ENCODE measurements around the gene DNAJC1.

Gene DNAJC1

DNA sequence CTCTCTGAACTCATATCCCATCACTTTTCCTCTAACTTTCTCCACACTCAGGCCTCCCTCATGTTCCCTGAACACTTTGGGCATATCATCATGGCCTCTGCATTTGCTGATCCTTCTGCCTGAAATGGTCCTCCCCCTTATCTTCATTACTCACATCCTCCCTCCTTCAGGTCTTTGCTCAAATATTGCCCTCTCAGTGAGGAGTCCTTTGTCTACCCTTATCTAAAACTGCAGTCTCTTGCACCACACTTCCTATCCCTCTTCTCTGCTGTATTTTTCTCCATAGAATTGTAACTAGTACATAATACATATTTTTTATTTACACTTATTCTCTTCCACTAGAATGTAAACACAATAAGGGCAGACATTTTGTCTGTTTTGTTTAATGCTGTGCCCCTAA lies 41.7 kb downstream of the DNAJC1 start:
- no peaks in the 10 kb centered on the region for H3K9me3 ChIP-seq (ENCODE audit: control insufficient read depth, low read length)
- no peaks in the 10 kb centered on the region for H3K4me1 ChIP-seq (ENCODE audit: control insufficient read depth, insufficient read depth, low read length)
- no peaks in the 10 kb centered on the region for H3K36me3 ChIP-seq (ENCODE audit: control insufficient read depth, insufficient read depth, low read length)
- H3K27me3 ChIP-seq (ENCODE audit: control insufficient read depth, insufficient read depth, low read length, poor library complexity, severe bottlenecking), result no peaks in the 10 kb centered on the region
- H3K4me3 ChIP-seq (ENCODE audit: insufficient read depth, low read depth, low read length), result no peak overlapping the region
- H3K27ac ChIP-seq (ENCODE audit: insufficient read depth, low read depth, low read length, poor library complexity, severe bottlenecking), result no peak overlapping the region

DNA sequence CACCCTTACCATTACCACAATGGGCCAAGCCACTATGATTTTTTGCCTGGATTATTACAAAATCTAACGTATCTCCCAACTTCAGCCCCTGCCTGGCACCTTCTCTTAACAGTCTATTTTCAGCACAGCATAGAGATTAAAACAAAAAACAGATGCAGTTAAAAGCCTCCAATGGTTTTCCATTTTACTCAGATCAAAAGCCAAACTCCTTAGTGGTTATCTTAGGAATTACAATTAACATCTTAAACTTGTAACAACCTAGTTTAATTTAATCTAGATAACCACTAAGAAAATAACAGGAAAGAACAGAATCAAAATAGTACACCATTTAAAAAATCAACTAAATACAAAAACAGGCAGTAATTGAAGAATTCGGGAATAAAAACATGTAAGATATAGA lies 43.5 kb downstream of the DNAJC1 start:
- Histone ChIP-seq H3K9me3 (ENCODE audit: control insufficient read depth, low read length) (no peaks in the 10 kb centered on the region), H3K36me3 (ENCODE audit: control insufficient read depth, insufficient read depth, low read length) (no peaks in the 10 kb centered on the region), H3K27me3 (ENCODE audit: control insufficient read depth, insufficient read depth, low read length, poor library complexity, severe bottlenecking) (no peaks in the 10 kb centered on the region), H3K4me1 (ENCODE audit: control insufficient read depth, insufficient read depth, low read length) (no peaks in the 10 kb centered on the region), H3K4me3 (ENCODE audit: insufficient read depth, low read depth, low read length) (no peak overlapping the region), H3K27ac (ENCODE audit: insufficient read depth, low read depth, low read length, poor library complexity, severe bottlenecking) (no peak overlapping the region)
- 92 to 100% methylated on average over 2 of the region's 2 CpGs for WGBS, 2 experiments

DNA sequence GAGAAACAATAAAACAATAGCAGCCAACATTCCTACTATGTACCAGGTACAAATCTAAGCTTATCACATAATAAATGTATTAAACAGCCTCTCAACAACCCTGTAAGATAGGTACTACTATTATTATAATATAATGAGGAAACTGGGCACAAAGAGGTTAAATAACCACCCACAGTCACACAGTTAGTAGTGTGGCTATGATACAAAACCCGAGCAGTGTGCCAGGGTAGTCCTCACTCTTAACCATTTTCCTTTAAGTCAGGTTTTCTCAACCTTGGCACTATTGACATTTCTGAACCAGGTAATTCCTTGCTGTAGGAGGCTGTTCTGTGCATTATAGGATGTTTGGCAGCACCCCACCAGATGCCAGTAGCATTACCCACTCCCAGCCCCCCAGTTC lies 48.8 kb downstream of the DNAJC1 start:
- Histone ChIP-seq H3K4me1 (ENCODE audit: control insufficient read depth, insufficient read depth, low read length) (no peaks in the 10 kb centered on the region), H3K4me3 (ENCODE audit: insufficient read depth, low read depth, low read length) (no peak overlapping the region), H3K36me3 (ENCODE audit: control insufficient read depth, insufficient read depth, low read length) (no peaks in the 10 kb centered on the region), H3K9me3 (ENCODE audit: control insufficient read depth, low read length) (no peaks in the 10 kb centered on the region), H3K27me3 (ENCODE audit: control insufficient read depth, insufficient read depth, low read length, poor library complexity, severe bottlenecking) (no peaks in the 10 kb centered on the region), H3K27ac (ENCODE audit: insufficient read depth, low read depth, low read length, poor library complexity, severe bottlenecking) (no peak overlapping the region)
- WGBS, 2 experiments, result 45 to 75% methylated on average over 1 of the region's 1 CpG

DNA sequence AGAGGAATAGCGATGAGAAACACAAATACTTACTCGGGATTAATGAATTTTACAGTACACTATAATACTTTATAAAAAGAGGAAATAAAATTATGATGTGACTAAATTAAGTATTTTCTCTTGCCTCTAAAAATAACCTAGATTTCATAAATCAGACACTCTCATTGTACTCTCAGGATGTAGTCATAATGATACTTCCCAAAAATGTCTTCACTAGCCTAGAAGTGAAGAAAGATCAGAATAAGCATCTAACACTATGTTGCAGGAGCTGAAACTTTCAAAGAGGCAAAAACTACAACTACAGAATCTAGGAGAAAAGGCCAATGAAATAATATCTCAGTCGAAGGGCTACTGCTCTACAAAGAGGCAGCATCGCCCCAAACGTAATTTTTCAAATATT lies 49.4 kb downstream of the DNAJC1 start:
- 72% methylated on average over 2 of the region's 5 CpGs; no CpG with 5 or more reads in 1 of the 2 experiments for WGBS, 2 experiments
- Histone ChIP-seq H3K27me3 (ENCODE audit: control insufficient read depth, insufficient read depth, low read length, poor library complexity, severe bottlenecking) (no peaks in the 10 kb centered on the region), H3K4me3 (ENCODE audit: insufficient read depth, low read depth, low read length) (no peak overlapping the region), H3K36me3 (ENCODE audit: control insufficient read depth, insufficient read depth, low read length) (no peaks in the 10 kb centered on the region), H3K27ac (ENCODE audit: insufficient read depth, low read depth, low read length, poor library complexity, severe bottlenecking) (no peak overlapping the region), H3K9me3 (ENCODE audit: control insufficient read depth, low read length) (no peaks in the 10 kb centered on the region), H3K4me1 (ENCODE audit: control insufficient read depth, insufficient read depth, low read length) (no peaks in the 10 kb centered on the region)

DNA sequence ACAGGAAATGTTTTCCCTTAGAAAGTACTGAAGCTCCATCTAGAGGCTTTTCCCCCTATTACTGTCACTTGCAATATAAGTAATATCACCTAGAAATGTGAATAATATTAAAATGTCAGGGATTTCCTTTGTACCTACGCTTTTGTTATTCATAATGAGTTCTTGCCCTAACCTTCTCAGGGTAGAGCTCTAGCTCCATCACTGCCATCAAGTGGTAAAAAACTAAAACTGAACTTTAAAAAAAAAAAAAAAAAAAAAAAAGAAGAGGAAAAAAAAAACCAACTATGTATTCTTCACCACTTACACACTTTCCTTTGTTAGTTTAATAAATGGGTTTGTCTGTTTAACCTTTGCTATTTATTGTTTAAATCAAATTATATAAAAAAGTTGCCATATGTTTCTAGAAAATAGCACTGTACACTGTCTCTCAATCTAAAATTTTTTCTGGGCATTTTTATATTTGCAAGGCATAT lies 49.9 kb downstream of the DNAJC1 start:
- no peak overlapping the region for H3K4me3 ChIP-seq (ENCODE audit: insufficient read depth, low read depth, low read length)
- no peaks in the 10 kb centered on the region for H3K36me3 ChIP-seq (ENCODE audit: control insufficient read depth, insufficient read depth, low read length)
- WGBS, 2 experiments, result 14% methylated on average over 1 of the region's 1 CpG; no CpG with 5 or more reads in 1 of the 2 experiments
- H3K4me1 ChIP-seq (ENCODE audit: control insufficient read depth, insufficient read depth, low read length), result no peaks in the 10 kb centered on the region
- no peaks in the 10 kb centered on the region for H3K27me3 ChIP-seq (ENCODE audit: control insufficient read depth, insufficient read depth, low read length, poor library complexity, severe bottlenecking)
- H3K27ac ChIP-seq (ENCODE audit: insufficient read depth, low read depth, low read length, poor library complexity, severe bottlenecking), result no peak overlapping the region
- no peaks in the 10 kb centered on the region for H3K9me3 ChIP-seq (ENCODE audit: control insufficient read depth, low read length)

DNA sequence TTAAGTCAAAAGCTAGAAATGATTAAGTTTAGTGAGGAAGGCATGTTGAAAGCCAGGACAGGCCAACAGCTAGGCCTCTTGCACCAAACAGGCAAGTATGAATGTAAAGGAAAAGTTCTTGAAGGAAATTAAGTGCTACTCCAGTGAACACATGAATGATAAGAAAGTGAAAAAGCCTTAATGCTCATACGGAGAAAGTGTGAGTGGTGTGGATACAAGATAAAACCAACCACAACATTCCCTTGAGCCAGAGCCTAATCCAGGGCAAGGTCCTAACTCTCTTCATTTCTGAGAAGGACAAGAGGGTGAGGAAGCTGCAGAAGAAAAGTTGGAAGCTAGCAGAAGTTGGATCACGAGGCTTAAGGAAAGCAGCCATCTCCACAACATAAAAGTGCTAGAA lies 53.0 kb downstream of the DNAJC1 start:
- 92 to 100% methylated on average over 1 to 2 of the region's 2 CpGs for WGBS, 2 experiments
- H3K9me3 ChIP-seq (ENCODE audit: control insufficient read depth, low read length), result no peaks in the 10 kb centered on the region
- H3K36me3 ChIP-seq (ENCODE audit: control insufficient read depth, insufficient read depth, low read length), result no peaks in the 10 kb centered on the region

DNA sequence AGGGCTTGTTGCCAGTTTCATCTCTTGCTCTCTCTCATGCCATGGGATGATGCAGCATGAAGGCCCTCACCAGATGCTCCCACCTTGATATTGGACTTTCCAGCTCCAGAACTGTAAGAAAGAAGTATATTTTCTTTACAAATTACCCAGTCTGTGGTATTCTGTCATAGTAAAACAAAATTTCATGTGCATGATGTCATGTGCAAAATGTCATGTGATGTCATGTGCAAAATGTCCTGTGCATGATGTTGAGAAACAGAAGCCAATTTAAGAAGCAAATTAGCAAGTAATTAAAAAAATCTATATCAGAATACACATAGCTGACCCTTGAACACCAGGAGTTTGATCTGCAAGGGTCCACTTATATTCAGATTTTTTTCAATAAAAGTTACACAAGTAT lies 56.6 kb downstream of the DNAJC1 start:
- no peaks in the 10 kb centered on the region for H3K4me1 ChIP-seq (ENCODE audit: control insufficient read depth, insufficient read depth, low read length)
- H3K4me3 ChIP-seq (ENCODE audit: insufficient read depth, low read depth, low read length), result no peak overlapping the region
- no peak overlapping the region for H3K27ac ChIP-seq (ENCODE audit: insufficient read depth, low read depth, low read length, poor library complexity, severe bottlenecking)
- no peaks in the 10 kb centered on the region for H3K9me3 ChIP-seq (ENCODE audit: control insufficient read depth, low read length)
- no peaks in the 10 kb centered on the region for H3K36me3 ChIP-seq (ENCODE audit: control insufficient read depth, insufficient read depth, low read length)
- no peaks in the 10 kb centered on the region for H3K27me3 ChIP-seq (ENCODE audit: control insufficient read depth, insufficient read depth, low read length, poor library complexity, severe bottlenecking)

More for the DNA sequence above, 53.0 kb downstream of the DNAJC1 start:
- no peaks in the 10 kb centered on the region for H3K27me3 ChIP-seq (ENCODE audit: control insufficient read depth, insufficient read depth, low read length, poor library complexity, severe bottlenecking)
- H3K4me3 ChIP-seq (ENCODE audit: insufficient read depth, low read depth, low read length), result no peak overlapping the region
- H3K4me1 ChIP-seq (ENCODE audit: control insufficient read depth, insufficient read depth, low read length), result no peaks in the 10 kb centered on the region
- H3K27ac ChIP-seq (ENCODE audit: insufficient read depth, low read depth, low read length, poor library complexity, severe bottlenecking), result no peak overlapping the region

DNA sequence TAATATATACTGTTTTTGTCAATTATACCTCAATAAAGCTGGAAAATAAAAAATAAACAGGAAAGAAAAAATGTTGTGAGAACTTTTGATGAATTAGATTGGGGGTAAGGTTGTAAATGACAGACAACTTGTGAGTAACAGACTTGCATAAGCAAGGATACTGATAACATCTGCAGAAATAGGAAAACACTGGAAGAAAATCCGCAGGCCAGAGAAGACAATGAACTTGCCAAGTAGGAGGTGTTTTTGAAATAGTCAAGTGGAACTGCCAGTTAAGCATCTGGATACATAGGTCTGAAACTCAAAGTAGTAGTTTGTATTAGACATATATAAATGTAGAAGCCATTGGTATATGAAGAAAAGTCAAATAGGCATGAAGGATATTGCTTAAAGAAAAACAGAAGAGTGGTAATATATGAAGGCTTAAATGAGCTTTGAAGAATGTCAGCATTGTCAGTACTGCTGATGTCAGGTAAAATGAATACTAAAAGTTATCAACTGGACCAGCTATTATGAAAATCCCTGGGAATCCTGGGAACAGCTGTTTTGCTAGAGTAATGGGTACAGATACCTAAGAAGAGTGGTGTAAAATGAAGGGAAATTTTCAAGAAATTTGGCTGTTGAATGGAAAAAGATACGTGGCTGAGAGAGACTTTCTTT lies 58.7 kb downstream of the DNAJC1 start:
- H3K36me3 ChIP-seq (ENCODE audit: control insufficient read depth, insufficient read depth, low read length), result no peaks in the 10 kb centered on the region
- no peak overlapping the region for H3K27ac ChIP-seq (ENCODE audit: insufficient read depth, low read depth, low read length, poor library complexity, severe bottlenecking)
- no peak overlapping the region for H3K4me3 ChIP-seq (ENCODE audit: insufficient read depth, low read depth, low read length)
- WGBS, 2 experiments, result 85 to 88% methylated on average over 1 to 2 of the region's 2 CpGs
- no peaks in the 10 kb centered on the region for H3K27me3 ChIP-seq (ENCODE audit: control insufficient read depth, insufficient read depth, low read length, poor library complexity, severe bottlenecking)
- no peaks in the 10 kb centered on the region for H3K9me3 ChIP-seq (ENCODE audit: control insufficient read depth, low read length)
- H3K4me1 ChIP-seq (ENCODE audit: control insufficient read depth, insufficient read depth, low read length), result no peaks in the 10 kb centered on the region

DNA sequence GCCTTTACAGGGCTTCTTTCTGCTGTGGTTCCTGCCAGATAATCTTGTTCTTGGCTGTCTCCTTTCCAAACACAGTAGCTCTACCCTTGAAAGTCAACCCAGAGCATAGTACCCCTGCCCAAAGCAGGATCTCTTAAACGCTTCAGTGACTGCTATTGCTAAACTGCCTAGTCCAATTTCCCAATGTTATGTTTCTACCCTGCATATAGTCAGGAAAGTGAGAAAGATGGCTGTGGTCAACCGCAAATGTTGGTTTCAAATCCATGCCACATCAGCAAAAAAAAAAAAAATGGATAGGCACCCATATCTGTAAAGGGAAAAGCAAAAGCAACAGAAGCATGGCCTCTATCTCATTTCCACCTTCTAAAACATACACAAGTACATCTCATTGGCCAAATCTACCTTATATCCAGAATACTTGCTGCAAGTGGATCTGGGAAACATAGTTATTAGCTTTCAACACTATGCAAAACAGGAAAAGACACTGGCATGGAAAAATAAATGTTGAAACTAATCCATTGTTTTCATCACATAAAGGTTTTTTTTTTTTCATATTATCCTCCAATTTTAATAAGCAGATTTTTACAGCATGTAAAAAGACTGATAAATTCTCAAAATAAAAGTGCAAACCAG lies 59.8 kb downstream of the DNAJC1 start:
- Histone ChIP-seq H3K27me3 (ENCODE audit: control insufficient read depth, insufficient read depth, low read length, poor library complexity, severe bottlenecking) (no peaks in the 10 kb centered on the region), H3K9me3 (ENCODE audit: control insufficient read depth, low read length) (no peaks in the 10 kb centered on the region), H3K4me3 (ENCODE audit: insufficient read depth, low read depth, low read length) (no peak overlapping the region), H3K36me3 (ENCODE audit: control insufficient read depth, insufficient read depth, low read length) (no peaks in the 10 kb centered on the region), H3K4me1 (ENCODE audit: control insufficient read depth, insufficient read depth, low read length) (no peaks in the 10 kb centered on the region), H3K27ac (ENCODE audit: insufficient read depth, low read depth, low read length, poor library complexity, severe bottlenecking) (no peak overlapping the region)
- 90 to 91% methylated on average over 2 of the region's 2 CpGs for WGBS, 2 experiments

DNA sequence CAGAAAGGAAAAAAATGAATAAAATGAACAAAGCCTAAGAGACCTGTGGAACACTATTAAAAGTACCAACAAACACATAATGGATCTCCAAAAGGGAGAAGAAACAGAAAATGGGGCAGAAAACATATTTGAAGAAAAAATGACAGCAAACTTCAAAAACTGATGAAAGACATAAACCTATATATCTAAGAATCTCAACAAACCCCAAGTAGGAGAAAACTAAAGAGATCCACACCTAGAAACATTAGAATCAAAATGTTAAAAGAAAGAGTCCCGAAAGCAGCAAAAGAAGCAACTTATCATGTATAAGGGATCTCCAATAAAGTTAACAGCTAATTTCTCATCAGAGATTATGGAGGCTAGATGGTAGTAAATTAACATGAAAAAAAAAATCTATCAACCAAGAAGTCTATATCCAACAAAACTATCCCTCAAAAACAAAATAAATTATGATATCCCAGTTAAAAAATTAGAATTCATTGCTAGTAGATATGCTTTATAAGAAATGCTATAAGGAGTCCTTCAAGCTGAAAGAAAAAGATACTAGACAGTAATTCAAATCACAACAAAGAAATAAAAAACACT lies 68.0 kb downstream of the DNAJC1 start:
- H3K27ac ChIP-seq (ENCODE audit: insufficient read depth, low read depth, low read length, poor library complexity, severe bottlenecking), result no peak overlapping the region
- H3K4me1 ChIP-seq (ENCODE audit: control insufficient read depth, insufficient read depth, low read length), result no peaks in the 10 kb centered on the region
- H3K27me3 ChIP-seq (ENCODE audit: control insufficient read depth, insufficient read depth, low read length, poor library complexity, severe bottlenecking), result no peaks in the 10 kb centered on the region
- 100% methylated on average over 1 of the region's 1 CpG; no CpG with 5 or more reads in 1 of the 2 experiments for WGBS, 2 experiments
- no peak overlapping the region for H3K4me3 ChIP-seq (ENCODE audit: insufficient read depth, low read depth, low read length)
- no peaks in the 10 kb centered on the region for H3K36me3 ChIP-seq (ENCODE audit: control insufficient read depth, insufficient read depth, low read length)
- no peaks in the 10 kb centered on the region for H3K9me3 ChIP-seq (ENCODE audit: control insufficient read depth, low read length)

Data from ectodermal cell (in vitro differentiated cells).